ENCODE results near the gene CNR2. TPM values are rescaled to one million over a fixed set of nuclear protein-coding genes. Genes with fewer than 3 reads are reported as not detected.

Gene CNR2
- total and polyA plus RNA-seq, 2 of the 4 experiments (the other 2 are of a cell fraction) = not detected

- Histone ChIP-seq H3K56ac (ENCODE audit: extremely low read depth, insufficient read depth, low read length) (no peak overlapping the region), H2AK9ac (replicated peaks; ENCODE audit: low read depth, low read length, poor library complexity) (no peak overlapping the region), H4K8ac (ENCODE audit: low read depth in 2 of 2, low read length in 2 of 2) (no peak overlapping the region), H3K9me3 (ENCODE audit: control insufficient read depth, insufficient read depth, low read length) (no peaks in the 10 kb centered on the region), H3K14ac (replicated peaks; ENCODE audit: low read depth, low read length) (no peak overlapping the region), H2BK15ac (ENCODE audit: low read depth, low read length) (no peak overlapping the region), H2AFZ (replicated peaks; ENCODE audit: low read length, poor library complexity) (no peak overlapping the region), H2BK20ac (ENCODE audit: low read depth, low read length) (no peak overlapping the region), H3K4me2 (ENCODE audit: low read depth, low read length) (no peak overlapping the region), H2AK5ac (ENCODE audit: low read depth, low read length) (no peak overlapping the region), H3K9me1 (ENCODE audit: insufficient read depth, low read length) (0 out of 2 replicates have a peak, but pooled peaks cover 4% of the 10 kb centered on the region), H2BK120ac (ENCODE audit: low read depth, low read length) (no peak overlapping the region), H2BK5ac (ENCODE audit: low read depth, low read length, poor library complexity, severe bottlenecking) (no peak overlapping the region), H3K18ac (ENCODE audit: low read depth, low read length) (no peak overlapping the region), H3K4me3 (ENCODE audit: insufficient read depth, low read depth, low read length) (no peak overlapping the region), H3K27ac (ENCODE audit: insufficient read depth, low read length) (no peak overlapping the region), H3K79me1 (ENCODE audit: low read depth in 1 of 2, low read length in 2 of 2) (no peaks in the 10 kb centered on the region), H4K20me1 (ENCODE audit: insufficient read depth, low read length) (no peaks in the 10 kb centered on the region), H3K27me3 (ENCODE audit: control insufficient read depth, insufficient read depth, low read length) (peaks cover 14% of the 10 kb centered on the region), H3K4me1 (ENCODE audit: control insufficient read depth, insufficient read depth, low read length) (peaks cover 2% of the 10 kb centered on the region; the same call in 1 of the 2 replicates), H4K5ac (ENCODE audit: low read depth, low read length) (no peak overlapping the region), H3K9ac (ENCODE audit: low read depth, low read length) (no peak overlapping the region), H4K91ac (ENCODE audit: insufficient read depth, low read depth, low read length) (no peak overlapping the region), H3K36me3 (ENCODE audit: control insufficient read depth, insufficient read depth, low read length) (no peaks in the 10 kb centered on the region), H3K23ac (ENCODE audit: low read depth, low read length) (no peak overlapping the region), H3K4ac (ENCODE audit: low read depth, low read length) (no peak overlapping the region)
- ChIA-PET CTCF (interaction anchor here (1.3 kb wide), 1 partner anchor 139 kb away, joined by 3 read pairs; no protein-coding TSS in a partner anchor), POLR2A (ENCODE audit: unreplicated experiment) (no interaction called here)
- intact Hi-C loops (cut with micrococcal nuclease) = no loop called here
- dilution Hi-C loops (cut with HindIII; ENCODE audit: low sequenced_read_pairs, unreplicated experiment) = no loop called here
- in situ Hi-C loops (cut with MboI; ENCODE audit: low sequenced_read_pairs) = no loop called here
- no TSS peak for BruUV-seq (replicated peaks)
- WGBS, 2 experiments (ENCODE audit: extremely low coverage in 2 of 2, insufficient read length in 1 of 2) = 100% methylated on average over 1 of the region's 5 CpGs; no CpG with 5 or more reads in 1 of the 2 experiments
- TF ChIP-seq ELK1 (IDR thresholded peaks at IDR 0.05; ENCODE audit: borderline replicate concordance, low read depth, low read length) (no peak), BHLHE40 (IDR thresholded peaks at IDR 0.05; ENCODE audit: low read depth, low read length) (no peak), FOS (IDR thresholded peaks at IDR 0.05; ENCODE audit: low read depth, low read length) (no peak), CHD1 (IDR thresholded peaks at IDR 0.05; ENCODE audit: low read depth, low read length) (no peak), MAZ (IDR thresholded peaks at IDR 0.05; ENCODE audit: borderline replicate concordance, low read depth, low read length) (no peak), RCOR1 (IDR thresholded peaks at IDR 0.05; ENCODE audit: insufficient replicate concordance, low read length) (no peak), POLR2A (IDR thresholded peaks at IDR 0.05; ENCODE audit: low read depth, low read length) (no peak), MAFK (IDR thresholded peaks at IDR 0.05; ENCODE audit: low read depth, low read length) (no peak), MXI1 (IDR thresholded peaks at IDR 0.05; ENCODE audit: borderline replicate concordance, low read depth, low read length) (no peak), RAD21 (IDR thresholded peaks at IDR 0.05; ENCODE audit: low read length) (no peak)
- TF ChIP-seq, protein P1, sequence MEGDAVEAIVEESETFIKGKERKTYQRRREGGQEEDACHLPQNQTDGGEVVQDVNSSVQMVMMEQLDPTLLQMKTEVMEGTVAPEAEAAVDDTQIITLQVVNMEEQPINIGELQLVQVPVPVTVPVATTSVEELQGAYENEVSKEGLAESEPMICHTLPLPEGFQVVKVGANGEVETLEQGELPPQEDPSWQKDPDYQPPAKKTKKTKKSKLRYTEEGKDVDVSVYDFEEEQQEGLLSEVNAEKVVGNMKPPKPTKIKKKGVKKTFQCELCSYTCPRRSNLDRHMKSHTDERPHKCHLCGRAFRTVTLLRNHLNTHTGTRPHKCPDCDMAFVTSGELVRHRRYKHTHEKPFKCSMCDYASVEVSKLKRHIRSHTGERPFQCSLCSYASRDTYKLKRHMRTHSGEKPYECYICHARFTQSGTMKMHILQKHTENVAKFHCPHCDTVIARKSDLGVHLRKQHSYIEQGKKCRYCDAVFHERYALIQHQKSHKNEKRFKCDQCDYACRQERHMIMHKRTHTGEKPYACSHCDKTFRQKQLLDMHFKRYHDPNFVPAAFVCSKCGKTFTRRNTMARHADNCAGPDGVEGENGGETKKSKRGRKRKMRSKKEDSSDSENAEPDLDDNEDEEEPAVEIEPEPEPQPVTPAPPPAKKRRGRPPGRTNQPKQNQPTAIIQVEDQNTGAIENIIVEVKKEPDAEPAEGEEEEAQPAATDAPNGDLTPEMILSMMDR (conservative IDR thresholded peaks at IDR 0.05; ENCODE audit: low read depth, low read length) = no peak
- TF ChIP-seq, protein P2, sequence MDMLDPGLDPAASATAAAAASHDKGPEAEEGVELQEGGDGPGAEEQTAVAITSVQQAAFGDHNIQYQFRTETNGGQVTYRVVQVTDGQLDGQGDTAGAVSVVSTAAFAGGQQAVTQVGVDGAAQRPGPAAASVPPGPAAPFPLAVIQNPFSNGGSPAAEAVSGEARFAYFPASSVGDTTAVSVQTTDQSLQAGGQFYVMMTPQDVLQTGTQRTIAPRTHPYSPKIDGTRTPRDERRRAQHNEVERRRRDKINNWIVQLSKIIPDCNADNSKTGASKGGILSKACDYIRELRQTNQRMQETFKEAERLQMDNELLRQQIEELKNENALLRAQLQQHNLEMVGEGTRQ (IDR thresholded peaks at IDR 0.05; ENCODE audit: low read depth, low read length) = no peak
- ATAC-seq (ENCODE audit: low read depth) (no peak), DNase-seq (no peak)
These were observed 2.3 kb upstream of the CNR2 start for GRCh38 chr1:23915466-23915865.
